SJSA1 (cell line): ENCODE data around the gene HELZ. TPM values are rescaled to one million over a fixed set of nuclear protein-coding genes. Genes with fewer than 3 reads are reported as not detected.
"Not testable (repeated sequence)": the region's sequence is repeated elsewhere in the genome, so short reads cannot be mapped to it uniquely, and the experiment has no call there.

Experiments
- DNase-seq, 2 experiments: peaks; one replicate each; pipeline ENCODE4 v3.0.0-alpha.2; 2015 to 2020; ENCODE audit warnings: low spot score in 2 of 2, low read depth in 1 of 2
- H3K27ac ChIP-seq: fragments of 250-450 bp; sonication (Bioruptor Pico); 2 replicates; pipeline ENCODE4 v1.5.1; 2020; ENCODE audit warnings: mild to moderate bottlenecking, moderate library complexity
- H3K27me3 ChIP-seq: fragments of 250-450 bp; sonication (Bioruptor Pico); replicated peaks from 2 replicates; pipeline ENCODE4 v1.5.1; 2020; ENCODE audit warnings: mild to moderate bottlenecking, moderate library complexity
- H3K36me3 ChIP-seq: fragments of 250-450 bp; sonication (Bioruptor Pico); 2 replicates; pipeline ENCODE4 v1.5.1; 2020; ENCODE audit warnings: mild to moderate bottlenecking
- H3K4me1 ChIP-seq: fragments of 250-450 bp; sonication (Bioruptor Pico); replicated peaks from 2 replicates; pipeline ENCODE4 v1.6.1; 2021; ENCODE audit warnings: mild to moderate bottlenecking
- H3K4me3 ChIP-seq: fragments of 250-450 bp; sonication (Bioruptor Pico); 2 replicates; pipeline ENCODE4 v1.5.1; 2020; ENCODE audit warnings: mild to moderate bottlenecking
- H3K9me3 ChIP-seq: fragments of 250-450 bp; sonication (Bioruptor Pico); replicated peaks from 2 replicates; pipeline ENCODE4 v1.5.1; 2020; ENCODE audit warnings: mild to moderate bottlenecking
- total RNA-seq: library from RNA; depleted of rRNA; stranded (reverse); fragments of >200 nt; shearing (Covaris generic); gene quantifications from 2 replicates; pipeline ENCODE4 v1.2.3, GENCODE V29; 2014; rRNA removed

The HELZ gene, protein sequence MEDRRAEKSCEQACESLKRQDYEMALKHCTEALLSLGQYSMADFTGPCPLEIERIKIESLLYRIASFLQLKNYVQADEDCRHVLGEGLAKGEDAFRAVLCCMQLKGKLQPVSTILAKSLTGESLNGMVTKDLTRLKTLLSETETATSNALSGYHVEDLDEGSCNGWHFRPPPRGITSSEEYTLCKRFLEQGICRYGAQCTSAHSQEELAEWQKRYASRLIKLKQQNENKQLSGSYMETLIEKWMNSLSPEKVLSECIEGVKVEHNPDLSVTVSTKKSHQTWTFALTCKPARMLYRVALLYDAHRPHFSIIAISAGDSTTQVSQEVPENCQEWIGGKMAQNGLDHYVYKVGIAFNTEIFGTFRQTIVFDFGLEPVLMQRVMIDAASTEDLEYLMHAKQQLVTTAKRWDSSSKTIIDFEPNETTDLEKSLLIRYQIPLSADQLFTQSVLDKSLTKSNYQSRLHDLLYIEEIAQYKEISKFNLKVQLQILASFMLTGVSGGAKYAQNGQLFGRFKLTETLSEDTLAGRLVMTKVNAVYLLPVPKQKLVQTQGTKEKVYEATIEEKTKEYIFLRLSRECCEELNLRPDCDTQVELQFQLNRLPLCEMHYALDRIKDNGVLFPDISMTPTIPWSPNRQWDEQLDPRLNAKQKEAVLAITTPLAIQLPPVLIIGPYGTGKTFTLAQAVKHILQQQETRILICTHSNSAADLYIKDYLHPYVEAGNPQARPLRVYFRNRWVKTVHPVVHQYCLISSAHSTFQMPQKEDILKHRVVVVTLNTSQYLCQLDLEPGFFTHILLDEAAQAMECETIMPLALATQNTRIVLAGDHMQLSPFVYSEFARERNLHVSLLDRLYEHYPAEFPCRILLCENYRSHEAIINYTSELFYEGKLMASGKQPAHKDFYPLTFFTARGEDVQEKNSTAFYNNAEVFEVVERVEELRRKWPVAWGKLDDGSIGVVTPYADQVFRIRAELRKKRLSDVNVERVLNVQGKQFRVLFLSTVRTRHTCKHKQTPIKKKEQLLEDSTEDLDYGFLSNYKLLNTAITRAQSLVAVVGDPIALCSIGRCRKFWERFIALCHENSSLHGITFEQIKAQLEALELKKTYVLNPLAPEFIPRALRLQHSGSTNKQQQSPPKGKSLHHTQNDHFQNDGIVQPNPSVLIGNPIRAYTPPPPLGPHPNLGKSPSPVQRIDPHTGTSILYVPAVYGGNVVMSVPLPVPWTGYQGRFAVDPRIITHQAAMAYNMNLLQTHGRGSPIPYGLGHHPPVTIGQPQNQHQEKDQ (N-terminal part only)
- total RNA-seq: 22.8 and 60.0 TPM in 2 replicates

DNA sequence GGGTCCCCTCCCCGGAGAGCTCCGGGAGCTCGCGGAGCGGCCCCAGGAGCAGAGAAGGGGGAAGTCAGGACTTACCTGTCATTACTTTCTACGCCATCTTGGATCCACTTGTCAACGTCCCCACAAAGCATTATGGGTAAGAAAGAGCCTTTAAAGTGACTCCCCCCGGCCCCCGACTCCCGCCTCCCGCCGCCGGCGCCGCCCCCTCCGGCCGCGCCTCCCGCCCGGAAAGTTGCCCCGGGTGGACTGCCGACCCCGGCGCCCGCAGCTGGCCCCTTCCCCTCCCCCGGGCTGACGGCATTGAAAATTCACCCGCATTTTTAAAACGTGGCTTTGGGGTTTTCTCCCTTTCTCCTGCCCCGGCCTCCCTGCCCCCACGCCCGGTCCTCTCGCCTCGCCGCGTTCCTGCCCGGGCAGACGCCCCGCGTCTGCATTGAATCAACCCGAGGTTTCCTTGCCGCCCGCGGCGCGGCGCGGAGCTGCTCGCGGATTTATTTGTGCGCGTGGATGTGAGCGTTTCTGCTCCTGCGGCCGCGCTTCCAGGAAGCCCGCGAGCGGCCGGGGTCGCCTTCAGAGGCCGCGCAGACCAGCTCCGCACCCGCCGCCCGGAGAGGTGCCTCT is at the start of gene HELZ:
Gene HELZ (minus strand): TSS at position 124 of the 621 bp plus-strand sequence. CDS start 26,392 bp downstream, outside the sequence.
- Histone ChIP-seq H3K27me3 (no peaks in the 10 kb centered on the region), H3K9me3 (no peaks in the 10 kb centered on the region), H3K4me3 (peak within 1 kb of the TSS; percentile 95), H3K27ac (peak within 1 kb of the TSS; percentile 60), H3K4me1 (peaks cover 34% of the 10 kb centered on the region), H3K36me3 (peaks cover 17% of the 10 kb centered on the region)
- peak; percentile 75 to 79 for DNase-seq

- Histone ChIP-seq H3K4me1 (no peaks in the 10 kb centered on the region), H3K4me3 (no peak overlapping the region), H3K36me3 (no peaks in the 10 kb centered on the region), H3K27ac (no peak overlapping the region), H3K27me3 (no peaks in the 10 kb centered on the region), H3K9me3 (no peaks in the 10 kb centered on the region)
- no peak for DNase-seq
Observed at GRCh38 chr17:67293251-67294203, 48.5 kb upstream of the HELZ start.

- H3K36me3 ChIP-seq: no peaks in the 10 kb centered on the region
- no peaks in the 10 kb centered on the region for H3K27me3 ChIP-seq
- no peaks in the 10 kb centered on the region for H3K4me1 ChIP-seq
- H3K4me3 ChIP-seq: no peak overlapping the region
- DNase-seq: no peak
- H3K27ac ChIP-seq: no peak overlapping the region
- no peaks in the 10 kb centered on the region for H3K9me3 ChIP-seq
Observed at GRCh38 chr17:67290711-67291291, 45.8 kb upstream of the HELZ start.

GRCh38 chr17:67290244-67290643 is 45.2 kb upstream of the HELZ start:
- H3K9me3 ChIP-seq: no peaks in the 10 kb centered on the region
- no peaks in the 10 kb centered on the region for H3K27me3 ChIP-seq
- no peak overlapping the region for H3K27ac ChIP-seq
- no peaks in the 10 kb centered on the region for H3K4me1 ChIP-seq
- H3K36me3 ChIP-seq: no peaks in the 10 kb centered on the region
- DNase-seq: no peak
- no peak overlapping the region for H3K4me3 ChIP-seq

DNA sequence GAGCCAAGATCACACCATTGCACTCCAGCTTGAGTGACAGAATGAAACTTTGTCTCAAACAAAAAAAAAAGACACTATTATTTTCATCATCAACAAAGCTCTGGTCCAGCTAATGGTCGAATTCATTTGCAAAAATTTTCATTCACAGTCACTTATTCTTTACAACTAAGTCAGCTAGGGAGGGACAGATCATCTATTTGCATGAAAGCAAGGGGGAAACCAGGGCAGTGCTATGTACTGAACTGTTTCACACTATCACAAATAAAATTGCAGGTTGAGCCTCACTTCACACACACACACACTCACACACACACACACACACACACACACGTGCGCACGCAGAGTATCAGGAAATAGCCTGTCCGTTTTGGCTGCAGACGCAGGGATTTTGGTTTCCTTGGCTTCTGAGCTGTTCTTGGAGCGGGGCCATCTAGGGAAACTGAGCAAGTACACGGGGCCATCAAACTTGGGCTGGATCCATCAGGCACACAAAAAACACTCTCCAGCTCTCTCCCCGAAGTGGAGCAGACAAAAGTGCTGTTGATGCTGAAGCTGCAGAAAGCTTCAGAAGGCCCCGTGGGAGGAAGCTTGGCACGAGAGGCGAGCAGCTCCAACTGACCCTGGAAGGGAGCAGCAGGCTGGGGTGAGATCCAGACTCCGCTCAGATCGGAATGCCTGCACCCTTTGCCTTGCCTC is 44.3 kb upstream of the HELZ start:
- no peak for DNase-seq

DNA sequence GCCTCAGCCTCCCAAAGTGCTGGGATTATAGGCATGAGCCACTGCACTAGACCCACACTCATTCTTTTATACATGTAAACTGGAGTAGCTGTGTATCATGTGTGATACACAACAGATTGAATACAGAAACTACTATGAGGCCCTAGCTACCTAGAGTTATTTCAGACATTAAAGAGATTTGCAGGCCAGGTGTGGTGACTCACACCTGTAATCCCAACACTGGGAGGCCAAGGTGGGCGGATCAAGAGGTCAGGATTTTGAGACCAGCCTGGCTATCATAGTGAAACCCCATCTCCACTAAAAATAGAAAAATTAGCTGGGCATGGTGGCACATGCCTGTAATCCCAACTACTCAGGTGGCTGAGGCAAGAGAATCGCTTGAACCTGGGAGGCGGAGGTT is 41.8 kb upstream of the HELZ start:
- H3K9me3 ChIP-seq, DNase-seq, H3K4me3 ChIP-seq, H3K27ac ChIP-seq, H3K27me3 ChIP-seq, H3K36me3 ChIP-seq, H3K4me1 ChIP-seq: not testable (repeated sequence)

More for the DNA sequence above, 44.3 kb upstream of the HELZ start:
- no peak overlapping the region for H3K27ac ChIP-seq
- H3K27me3 ChIP-seq: no peaks in the 10 kb centered on the region
- no peak overlapping the region for H3K4me3 ChIP-seq
- H3K4me1 ChIP-seq: no peaks in the 10 kb centered on the region
- no peaks in the 10 kb centered on the region for H3K9me3 ChIP-seq
- no peaks in the 10 kb centered on the region for H3K36me3 ChIP-seq

GRCh38 chr17:67285360-67285759 is 40.4 kb upstream of the HELZ start:
- DNase-seq: no peak
- no peaks in the 10 kb centered on the region for H3K36me3 ChIP-seq
- H3K9me3 ChIP-seq: no peaks in the 10 kb centered on the region
- no peaks in the 10 kb centered on the region for H3K4me1 ChIP-seq
- H3K4me3 ChIP-seq: no peak overlapping the region
- no peaks in the 10 kb centered on the region for H3K27me3 ChIP-seq
- H3K27ac ChIP-seq: no peak overlapping the region

GRCh38 chr17:67283731-67284516 is 38.9 kb upstream of the HELZ start:
- Histone ChIP-seq H3K27me3 (no peaks in the 10 kb centered on the region), H3K27ac (no peak overlapping the region), H3K4me3 (no peak overlapping the region), H3K4me1 (no peaks in the 10 kb centered on the region), H3K36me3 (no peaks in the 10 kb centered on the region), H3K9me3 (no peaks in the 10 kb centered on the region)
- DNase-seq: no peak

DNA sequence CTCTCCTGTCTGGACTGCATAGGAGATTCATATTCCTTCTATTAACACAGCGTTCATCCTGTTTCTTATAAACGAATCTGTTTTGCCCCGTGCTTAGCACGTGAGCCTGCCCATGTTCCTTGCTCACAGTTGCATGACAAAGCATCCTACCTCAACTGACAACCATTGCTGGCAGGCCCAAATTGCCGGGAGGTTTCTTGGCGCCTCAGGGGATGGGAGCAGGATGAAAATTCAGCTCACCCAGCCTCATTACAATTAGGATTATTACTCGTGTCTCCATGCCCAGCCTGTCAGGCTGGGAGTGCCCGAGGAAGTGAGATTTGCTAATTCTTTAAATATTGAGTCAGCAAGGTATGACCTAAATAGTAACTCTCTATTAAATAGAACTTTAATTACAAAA is 36.7 kb upstream of the HELZ start:
- no peaks in the 10 kb centered on the region for H3K27me3 ChIP-seq
- H3K4me3 ChIP-seq: no peak overlapping the region
- no peaks in the 10 kb centered on the region for H3K9me3 ChIP-seq
- H3K4me1 ChIP-seq: no peaks in the 10 kb centered on the region
- H3K36me3 ChIP-seq: no peaks in the 10 kb centered on the region
- no peak for DNase-seq
- no peak overlapping the region for H3K27ac ChIP-seq

- no peaks in the 10 kb centered on the region for H3K4me1 ChIP-seq
- no peak for DNase-seq
- H3K4me3 ChIP-seq: no peak overlapping the region
- no peaks in the 10 kb centered on the region for H3K36me3 ChIP-seq
- no peaks in the 10 kb centered on the region for H3K27me3 ChIP-seq
- no peaks in the 10 kb centered on the region for H3K9me3 ChIP-seq
- no peak overlapping the region for H3K27ac ChIP-seq
Observed at GRCh38 chr17:67281053-67281452, 36.1 kb upstream of the HELZ start.

DNA sequence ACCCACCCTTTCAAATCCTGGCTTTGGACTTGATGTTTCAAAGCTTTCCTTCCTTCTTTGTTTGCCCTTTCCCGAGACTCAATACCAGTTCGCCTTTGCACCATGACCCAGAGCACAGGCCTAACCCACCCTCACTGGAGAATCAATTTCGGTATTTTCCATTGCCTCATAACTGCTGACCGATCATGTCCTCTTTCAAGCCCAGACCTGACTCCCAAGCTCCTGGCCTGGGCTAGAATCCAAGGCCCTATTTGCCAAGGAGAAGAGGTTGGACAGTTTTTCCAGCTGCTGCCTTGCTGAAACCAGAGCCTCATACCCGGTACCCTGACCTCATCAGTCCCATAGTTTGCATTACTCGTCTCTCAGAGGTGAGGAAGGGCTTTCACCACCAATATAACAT is 35.3 kb upstream of the HELZ start:
- no peak for DNase-seq
- Histone ChIP-seq H3K27me3 (no peaks in the 10 kb centered on the region), H3K4me3 (no peak overlapping the region), H3K9me3 (no peaks in the 10 kb centered on the region), H3K36me3 (no peaks in the 10 kb centered on the region), H3K27ac (no peak overlapping the region), H3K4me1 (no peaks in the 10 kb centered on the region)
